Activated CD8-positive, alpha-beta memory T cell treated with anti-CD3 and anti-CD28 coated beads for 24 hours (primary cell): ENCODE data around the gene NUP98.

Experiments used
- DNase-seq: peaks from one replicate; pipeline ENCODE4 v3.0.0-alpha.2; 2020

Gene NUP98

DNA sequence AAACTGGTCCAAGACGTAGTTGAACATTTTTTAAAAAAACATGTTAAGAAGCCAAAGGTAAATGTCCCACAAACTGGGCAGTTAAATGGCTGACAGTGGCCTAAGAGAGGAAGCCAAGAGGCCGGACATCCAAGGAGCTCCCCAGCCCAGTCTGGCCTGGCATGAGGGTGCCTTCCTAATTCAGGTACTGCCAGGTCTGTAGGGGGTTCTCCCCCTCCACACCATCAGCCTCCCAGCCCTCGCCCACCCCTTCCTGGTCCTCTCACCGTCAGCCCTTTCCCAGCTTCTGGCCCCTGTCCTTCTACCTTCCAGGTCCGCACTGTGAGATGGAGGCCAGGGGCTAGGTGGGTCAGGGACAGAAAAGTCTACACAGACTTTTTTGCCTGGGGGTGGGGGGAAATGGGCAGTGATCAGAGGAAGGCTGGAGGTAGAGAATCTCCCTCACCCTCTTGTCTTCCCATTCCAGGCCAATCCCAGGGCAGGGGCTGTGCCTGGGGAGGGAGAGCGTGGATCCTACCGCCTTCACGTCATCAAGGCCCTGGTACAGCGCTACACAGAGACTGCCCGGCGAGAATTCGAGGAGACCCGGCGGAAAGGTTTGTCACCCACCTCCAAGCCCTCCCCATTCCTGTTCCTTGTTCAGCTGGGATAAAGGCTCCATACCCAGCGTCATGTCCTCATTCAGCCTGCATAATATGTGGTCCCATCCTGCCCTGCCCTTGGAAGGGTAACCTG lies 161.5 kb downstream of the NUP98 start:
- no peak for DNase-seq

DNA sequence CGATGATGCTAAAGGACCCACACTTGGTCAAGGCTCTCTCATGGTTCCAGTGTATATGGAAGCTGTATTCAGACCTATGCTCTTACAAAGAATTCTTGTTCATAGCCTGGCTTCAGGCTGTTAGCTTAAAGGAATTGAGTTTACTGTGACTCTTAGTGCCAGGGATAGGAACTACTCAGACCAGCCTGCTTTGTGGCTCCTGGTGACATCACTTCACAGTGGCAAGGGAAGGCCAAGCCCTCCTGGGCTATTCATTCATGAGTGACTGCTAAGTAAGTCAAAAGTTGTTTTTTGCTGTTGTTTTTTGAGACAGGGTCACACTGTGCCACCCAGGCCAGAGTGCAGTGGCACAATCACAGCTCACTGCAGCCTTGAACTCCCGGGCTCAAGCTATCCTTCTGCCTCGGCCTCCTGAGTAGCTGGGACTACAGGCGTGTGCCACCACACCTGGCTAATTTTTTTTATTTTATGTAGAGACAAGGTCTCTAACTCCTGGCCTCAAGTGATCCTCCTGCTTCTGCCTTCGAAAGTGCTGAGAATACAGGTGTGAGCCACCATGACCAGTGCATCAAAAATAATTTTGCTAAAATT lies 165.2 kb downstream of the NUP98 start:
- DNase-seq, result no peak

DNA sequence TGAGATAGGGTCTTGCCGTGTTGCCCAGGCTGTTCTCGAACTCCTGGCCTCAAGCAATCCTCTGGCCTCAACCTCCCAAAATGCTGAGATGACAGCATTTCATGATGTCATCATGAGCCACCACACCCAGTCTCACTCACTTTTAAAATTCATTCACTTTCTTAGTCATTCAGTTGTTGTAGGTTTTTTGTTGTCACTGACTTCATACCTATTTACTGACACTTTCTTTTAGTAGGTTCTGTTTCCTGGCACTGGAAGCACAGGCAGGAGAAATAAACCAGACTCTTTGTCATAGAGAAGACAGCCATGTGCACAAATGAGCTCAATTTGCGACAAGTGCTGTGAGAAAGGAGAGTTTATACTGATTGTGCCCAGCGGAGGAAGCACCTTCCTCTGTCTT lies 166.0 kb downstream of the NUP98 start:
- no peak for DNase-seq

DNA sequence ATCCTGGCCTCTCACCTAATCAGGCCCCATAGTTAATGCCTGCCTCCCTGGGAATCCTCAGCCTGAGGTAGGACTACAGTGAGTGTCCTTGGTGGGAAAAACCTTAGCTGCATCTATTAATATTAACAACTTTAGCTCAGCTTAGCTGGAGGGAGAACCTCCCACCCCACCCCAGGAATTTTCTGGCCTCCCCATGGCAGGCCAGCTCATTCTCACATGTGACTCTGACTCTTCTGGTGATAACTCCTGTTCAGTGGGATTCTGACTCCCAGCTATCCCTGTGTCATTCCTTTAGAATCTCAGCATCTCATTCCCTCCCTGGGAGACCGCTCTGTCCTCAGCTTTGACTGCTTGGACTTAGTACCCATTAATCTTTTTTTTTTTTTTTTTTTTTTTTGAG lies 170.1 kb downstream of the NUP98 start:
- no peak for DNase-seq

DNA sequence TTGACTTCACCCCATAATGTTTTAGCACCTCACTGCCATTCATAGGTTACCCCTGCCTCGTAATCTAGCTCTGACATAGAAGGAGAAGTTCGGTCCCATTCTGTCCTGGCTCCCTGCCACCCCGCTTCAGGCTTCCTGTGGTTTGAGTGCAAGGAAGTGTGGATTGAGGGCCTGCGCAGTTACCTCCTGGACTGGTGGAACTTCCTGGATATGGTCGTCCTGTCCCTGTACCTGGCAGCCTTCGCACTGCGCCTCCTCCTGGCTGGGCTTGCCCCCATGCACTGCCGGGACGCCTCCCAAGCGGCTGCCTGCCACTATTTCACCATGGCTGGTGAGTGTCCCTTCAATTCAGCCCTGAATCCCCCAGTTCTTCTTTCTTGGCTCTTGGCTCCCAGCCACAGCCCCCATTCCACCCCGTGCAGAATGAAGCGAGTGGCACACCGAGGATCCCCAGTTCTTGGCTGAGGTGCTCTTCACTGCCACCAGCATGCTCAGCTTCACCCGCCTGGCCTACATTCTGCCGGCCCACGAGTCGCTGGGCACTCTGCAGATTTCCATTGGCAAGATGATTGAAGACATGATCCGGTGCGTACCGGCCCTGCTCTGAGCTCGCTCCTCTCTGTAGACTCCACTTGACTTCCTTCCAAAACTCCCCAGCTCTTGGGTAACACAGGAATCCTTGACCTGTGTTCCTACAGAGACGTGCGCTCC lies 170.9 kb downstream of the NUP98 start:
- DNase-seq, result no peak
